ENCODE data around the gene CEP170B. TPM values are rescaled to one million over a fixed set of nuclear protein-coding genes. Genes with fewer than 3 reads are reported as not detected.

The CEP170B gene
- 30.2 and 42.5 TPM in 2 replicates for total RNA-seq

DNA sequence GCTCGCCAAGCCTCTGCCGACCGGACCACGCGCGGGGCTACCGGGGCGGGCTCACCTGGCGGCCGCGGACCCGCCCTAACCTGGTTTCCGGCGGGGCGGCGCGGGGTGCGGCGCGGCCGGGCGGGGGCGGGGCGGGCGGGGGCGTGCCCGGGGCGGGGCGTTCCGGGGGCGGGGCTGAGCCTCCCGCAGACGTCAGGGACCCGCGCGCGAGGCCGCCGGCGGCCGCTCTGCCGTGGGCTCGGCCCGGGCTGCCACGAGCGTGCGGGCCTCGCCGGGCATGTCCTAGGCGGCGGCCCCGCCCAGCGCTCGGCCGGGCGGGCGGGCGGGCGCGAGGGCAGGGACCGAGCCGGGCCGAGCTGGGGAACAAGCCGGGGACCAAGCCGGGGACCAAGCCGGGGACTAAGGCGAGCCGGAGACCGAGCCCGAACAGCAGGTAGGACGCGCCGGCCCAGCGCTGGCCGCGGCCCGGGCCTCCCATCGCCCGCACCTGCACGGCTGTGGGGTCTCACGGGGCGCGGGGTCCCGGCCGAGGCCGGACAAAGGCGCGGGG, at the start of gene CEP170B:
Gene CEP170B (plus strand): TSS at position 188 of the 550 bp plus-strand sequence. CDS start 3,183 bp downstream, outside the sequence.

DNA sequence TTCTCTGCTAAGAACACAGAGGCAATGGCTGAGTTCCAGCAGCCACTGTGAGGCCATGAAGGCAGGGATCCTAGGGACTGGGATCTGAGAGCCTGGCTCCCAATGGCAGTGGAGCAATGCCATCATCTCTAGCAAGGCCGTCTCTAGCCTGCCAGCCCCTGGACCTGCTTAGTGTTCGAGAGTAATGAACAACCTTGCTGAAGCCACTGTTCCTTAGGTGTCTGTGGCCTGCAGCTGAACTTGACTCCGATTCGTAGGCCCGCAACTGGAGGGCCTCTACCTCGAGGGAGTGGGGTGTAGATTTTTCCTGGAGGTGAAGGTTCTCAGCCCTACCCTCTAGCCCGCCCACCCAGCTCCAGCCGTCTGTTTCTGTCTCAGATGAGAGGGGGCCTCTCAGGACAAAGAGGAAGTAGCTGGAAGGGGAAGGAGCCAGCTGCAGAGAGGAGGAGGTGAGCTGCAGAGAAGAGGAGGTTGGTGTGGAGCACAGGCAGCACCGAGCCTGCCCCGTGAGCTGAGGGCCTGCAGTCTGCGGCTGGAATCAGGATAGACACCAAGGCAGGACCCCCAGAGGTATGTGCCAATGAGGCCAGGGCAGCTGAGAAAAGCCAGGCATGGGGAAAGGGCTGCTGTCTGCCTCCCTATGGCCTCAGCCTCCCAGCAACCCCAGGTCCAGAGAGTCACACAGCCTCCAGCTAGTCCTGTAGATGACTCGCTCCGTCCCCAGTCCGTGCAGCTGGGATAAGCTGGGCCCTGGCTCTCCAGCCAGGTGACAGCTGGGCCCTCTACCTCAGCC, 59.5 kb downstream of the CEP170B start, which contains the start of gene PLD4:
Gene PLD4 (plus strand): TSS at position 459 of the 793 bp plus-strand sequence. CDS start 2,262 bp downstream, outside the sequence.

Other genes starting within 250 kb of the CEP170B start
- 40.3 and 79.2 TPM in 2 replicates for gene INF2, start 175.7 kb upstream of the CEP170B start, total RNA-seq
- 0.43 and 2.2 TPM in 2 replicates for gene ADSS1, start 141.0 kb upstream of the CEP170B start, total RNA-seq
- gene SIVA1, start 112.1 kb upstream of the CEP170B start, total RNA-seq, result 59.5 and 89.2 TPM in 2 replicates
- 244 and 287 TPM in 2 replicates for gene AKT1, start 69.5 kb upstream of the CEP170B start, total RNA-seq
- 2.9 and 3.3 TPM in 2 replicates for gene ZBTB42, start 64.2 kb upstream of the CEP170B start, total RNA-seq
- gene PLD4, start 59.6 kb downstream of the CEP170B start, total RNA-seq, result under 0.01 TPM in 1 of 2 replicates, not detected in the other
- 9.2 and 69.4 TPM in 2 replicates for gene AHNAK2, start 113.1 kb downstream of the CEP170B start, total RNA-seq
- gene CLBA1, start 120.5 kb downstream of the CEP170B start, total RNA-seq, result 10.6 and 12.0 TPM in 2 replicates
- gene CDCA4, start 155.8 kb downstream of the CEP170B start, total RNA-seq, result 12.0 and 76.7 TPM in 2 replicates
- under 0.01 TPM in 1 of 2 replicates, not detected in the other for gene GPR132, start 200.2 kb downstream of the CEP170B start, total RNA-seq